Stimulated activated CD8-positive, alpha-beta memory T cell treated with anti-CD3 and anti-CD28 coated beads, Interleukin-2, amount 100 ng/mL, for 48 hours (primary cell): ENCODE measurements around the gene GOLGA6C.
"Not testable (repeated sequence)": the region's sequence is repeated elsewhere in the genome, so short reads cannot be mapped to it uniquely, and the experiment has no call there.

Experiments
- DNase-seq, 2 donors: peaks; one replicate each; pipeline ENCODE4 v3.0.0-alpha.2; 2020; ENCODE audit warnings: low read depth in 2 of 2

GOLGA6C gene, protein sequence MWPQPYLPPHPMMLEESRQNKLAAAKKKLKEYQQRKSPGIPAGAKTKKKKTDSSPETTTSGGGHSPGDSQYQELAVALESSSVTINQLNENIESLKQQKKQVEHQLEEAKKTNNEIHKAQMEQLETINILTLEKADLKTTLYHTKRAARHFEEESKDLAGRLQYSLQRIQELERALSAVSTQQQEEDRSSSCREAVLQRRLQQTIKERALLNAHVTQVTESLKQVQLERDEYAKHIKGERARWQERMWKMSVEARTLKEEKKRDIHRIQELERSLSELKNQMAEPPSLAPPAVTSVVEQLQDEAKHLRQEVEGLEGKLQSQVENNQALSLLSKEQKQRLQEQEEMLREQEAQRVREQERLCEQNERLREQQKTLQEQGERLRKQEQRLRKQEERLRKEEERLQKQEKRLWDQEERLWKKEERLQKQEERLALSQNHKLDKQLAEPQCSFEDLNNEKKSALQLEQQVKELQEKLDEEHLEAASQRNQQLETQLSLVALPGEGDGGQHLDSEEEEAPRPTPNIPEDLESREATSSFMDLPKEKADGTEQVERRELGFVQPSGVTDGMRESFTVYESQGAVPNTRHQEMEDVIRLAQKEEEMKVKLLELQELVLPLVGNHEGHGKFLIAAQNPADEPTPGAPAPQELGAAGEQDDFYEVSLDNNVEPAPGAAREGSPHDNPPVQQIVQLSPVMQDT

DNA sequence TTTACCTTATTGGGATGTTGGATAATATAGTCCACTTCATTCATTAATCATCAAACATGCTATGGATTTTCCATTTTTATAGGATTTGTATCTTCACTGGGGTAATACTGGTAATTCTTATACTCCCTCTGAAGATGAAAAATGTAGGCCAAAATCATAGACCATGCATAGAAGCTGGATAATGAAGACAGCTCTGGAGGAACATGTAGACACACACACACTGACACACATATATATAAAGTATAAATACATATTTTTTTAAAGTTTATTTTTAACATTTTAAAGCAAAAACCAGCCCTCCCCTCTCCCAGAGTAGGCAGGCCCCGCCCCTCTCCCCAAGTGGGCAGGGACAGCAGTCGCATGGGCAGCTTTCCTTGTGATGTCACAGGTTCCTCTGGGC lies at the start of gene GOLGA6C:
Gene GOLGA6C, plus strand, starts transcription at position 301 of the 400 bp plus-strand sequence. CDS start 265 bp downstream, outside the sequence.
- DNase-seq: not testable (repeated sequence)

DNA sequence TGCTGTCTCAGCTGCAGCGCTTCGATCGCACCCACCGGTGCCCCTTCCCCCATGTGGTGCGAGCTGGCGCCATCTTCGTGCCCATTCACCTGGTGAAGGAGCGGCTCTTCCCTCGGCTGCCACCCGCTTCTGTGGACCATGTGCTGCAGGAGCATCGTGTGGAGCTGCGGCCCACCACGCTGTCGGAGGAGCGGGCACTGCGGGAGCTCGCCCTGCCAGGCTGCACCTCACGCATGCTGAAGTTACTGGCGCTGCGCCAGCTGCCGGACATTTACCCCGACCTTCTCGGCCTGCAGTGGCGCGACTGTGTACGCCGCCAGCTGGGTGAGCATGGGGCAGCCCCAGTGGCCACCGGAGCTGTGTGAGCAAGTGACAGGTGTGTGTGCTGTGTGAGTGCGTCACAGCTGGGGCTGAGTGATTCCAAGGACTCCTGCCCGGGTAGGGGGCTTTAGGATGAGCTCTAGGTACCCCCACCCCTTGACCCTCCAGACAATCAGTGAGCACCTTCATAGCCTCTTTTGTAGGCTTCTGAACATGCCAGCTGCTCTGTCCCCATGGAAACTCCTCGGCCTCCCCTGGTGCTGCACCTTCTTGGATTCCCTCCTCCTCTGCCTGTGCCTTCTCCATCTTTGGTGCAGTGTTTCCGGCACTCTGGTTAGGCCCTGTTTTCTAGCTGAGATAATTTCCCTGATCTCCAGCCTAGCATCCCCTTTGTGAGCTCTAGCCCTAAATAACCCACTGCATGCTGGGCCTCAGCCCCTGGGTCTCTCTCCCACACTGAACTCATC lies 49.4 kb upstream of the GOLGA6C start:
- no peak for DNase-seq

DNA sequence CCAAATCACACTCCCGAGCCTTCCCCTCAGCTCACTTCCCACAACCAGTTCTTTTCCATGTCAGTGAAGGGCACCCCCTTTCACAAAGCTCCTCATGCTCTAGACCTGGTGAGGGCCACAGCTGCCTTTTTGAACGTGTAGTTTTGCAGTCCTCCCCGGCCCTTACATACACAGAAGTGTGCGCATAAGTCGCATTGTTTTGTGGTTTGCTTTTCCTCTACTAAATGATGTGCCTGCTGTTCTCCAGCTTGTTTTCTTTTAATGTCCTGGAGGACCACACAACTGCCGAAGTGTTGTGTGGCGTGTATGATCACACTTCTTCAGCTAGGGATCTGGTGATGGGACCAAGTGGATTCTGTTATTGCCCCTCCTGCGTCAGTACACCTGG lies 48.9 kb upstream of the GOLGA6C start:
- no peak for DNase-seq

DNA sequence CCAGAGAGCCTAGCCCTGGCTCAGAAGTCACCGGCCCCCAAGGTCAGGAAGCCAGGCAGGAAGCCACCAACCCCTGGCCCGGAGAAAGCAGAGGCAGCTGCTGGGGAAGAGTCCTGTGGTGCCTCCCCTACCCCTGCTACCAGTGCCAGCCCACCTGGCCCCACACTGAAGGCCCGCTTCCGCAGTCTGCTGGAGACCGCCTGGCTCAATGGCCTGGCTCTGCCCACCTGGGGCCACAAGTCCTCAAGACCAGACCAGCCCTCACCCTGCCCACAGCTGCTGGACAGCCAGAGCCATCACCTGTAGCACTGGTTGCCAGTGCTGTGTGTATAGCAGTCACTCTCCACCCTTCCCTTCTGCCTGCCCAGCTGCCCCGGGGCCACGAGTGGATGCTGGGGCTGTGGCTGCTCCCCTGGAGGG lies 47.3 kb upstream of the GOLGA6C start:
- DNase-seq: no peak

- DNase-seq: no peak
Observed at GRCh38 chr15:75211436-75212199, 46.5 kb upstream of the GOLGA6C start.

DNA sequence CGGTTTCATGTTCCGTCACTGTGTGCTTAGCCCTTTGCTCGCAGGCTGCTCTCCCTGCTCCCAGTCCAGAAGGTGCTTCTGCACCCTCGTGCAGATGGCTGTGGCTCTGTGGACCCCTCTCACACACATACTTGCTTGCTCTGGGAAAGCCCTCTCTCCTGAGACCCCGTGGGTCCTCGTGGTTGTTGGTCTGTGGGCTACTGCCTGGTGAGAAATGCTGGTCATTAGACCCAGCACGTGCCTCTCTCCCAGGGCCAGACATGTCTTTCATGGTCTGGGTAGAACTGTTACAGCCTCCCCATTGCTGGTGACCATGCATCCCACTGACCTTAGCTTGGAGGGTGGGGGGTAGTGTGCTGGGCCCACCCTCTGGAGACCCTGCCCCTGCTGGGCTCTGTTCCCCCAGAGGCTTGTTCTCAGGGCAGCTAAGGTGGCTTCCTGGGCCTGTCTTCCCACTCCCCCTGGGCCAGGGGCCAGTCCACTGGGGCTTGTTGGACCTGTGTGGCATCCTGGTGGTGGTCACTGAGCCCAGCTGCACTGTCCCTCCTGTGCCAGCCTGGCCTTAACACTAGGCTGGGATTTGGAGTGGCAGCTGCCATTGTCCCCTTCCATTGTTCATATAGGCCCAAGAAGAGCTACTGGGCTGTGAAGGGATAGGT lies 45.8 kb upstream of the GOLGA6C start:
- no peak for DNase-seq

DNA sequence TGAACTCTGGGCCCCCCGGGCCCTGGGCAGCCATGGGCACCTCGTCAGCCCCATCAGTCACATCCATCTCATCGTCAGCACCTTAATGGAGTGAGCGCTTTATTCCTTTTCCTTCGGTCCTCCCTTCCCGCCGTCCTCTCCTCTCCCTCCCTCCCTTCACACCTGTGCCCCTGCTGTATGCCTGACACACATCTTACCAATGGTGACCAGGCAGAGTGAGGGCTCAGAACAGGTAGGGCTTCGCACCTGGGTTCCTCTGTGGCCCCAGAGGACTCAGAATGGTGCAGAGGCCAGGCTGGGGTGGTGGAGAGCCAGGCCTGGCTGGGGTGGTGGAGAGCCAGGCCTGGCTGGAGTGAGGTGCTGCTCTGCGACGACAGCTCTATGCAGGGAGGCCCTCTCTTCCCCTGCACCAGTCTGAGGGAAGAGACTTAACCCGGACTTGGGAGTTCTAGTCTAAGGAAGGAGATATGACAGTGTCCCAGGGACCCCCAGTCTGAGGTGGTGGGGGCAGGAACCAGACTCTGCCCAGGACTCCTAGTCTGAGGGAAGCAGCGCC lies 44.8 kb upstream of the GOLGA6C start:
- no peak for DNase-seq

DNA sequence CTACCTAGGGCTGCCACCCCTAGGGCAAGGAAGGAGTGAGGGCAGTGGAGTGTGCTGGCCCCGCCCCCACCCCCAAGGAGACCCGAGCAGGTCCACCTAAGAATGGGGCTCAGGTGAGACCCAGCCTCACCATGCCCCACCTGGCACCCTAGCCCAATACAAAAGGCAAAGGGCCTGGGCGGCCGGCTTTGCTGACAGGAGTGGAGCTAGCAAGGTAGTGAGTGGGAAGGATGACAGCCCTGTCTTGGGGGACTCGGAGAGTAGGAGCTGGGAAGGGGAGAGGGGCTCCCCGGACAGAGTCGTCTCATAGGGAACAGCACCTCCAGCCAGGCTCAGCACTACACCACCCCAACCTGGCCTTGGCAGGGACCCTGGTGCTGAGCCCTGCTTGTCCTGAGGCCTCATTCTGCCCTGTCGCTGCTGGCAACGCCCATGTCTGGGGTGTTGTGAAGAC lies 44.3 kb upstream of the GOLGA6C start:
- no peak for DNase-seq

DNA sequence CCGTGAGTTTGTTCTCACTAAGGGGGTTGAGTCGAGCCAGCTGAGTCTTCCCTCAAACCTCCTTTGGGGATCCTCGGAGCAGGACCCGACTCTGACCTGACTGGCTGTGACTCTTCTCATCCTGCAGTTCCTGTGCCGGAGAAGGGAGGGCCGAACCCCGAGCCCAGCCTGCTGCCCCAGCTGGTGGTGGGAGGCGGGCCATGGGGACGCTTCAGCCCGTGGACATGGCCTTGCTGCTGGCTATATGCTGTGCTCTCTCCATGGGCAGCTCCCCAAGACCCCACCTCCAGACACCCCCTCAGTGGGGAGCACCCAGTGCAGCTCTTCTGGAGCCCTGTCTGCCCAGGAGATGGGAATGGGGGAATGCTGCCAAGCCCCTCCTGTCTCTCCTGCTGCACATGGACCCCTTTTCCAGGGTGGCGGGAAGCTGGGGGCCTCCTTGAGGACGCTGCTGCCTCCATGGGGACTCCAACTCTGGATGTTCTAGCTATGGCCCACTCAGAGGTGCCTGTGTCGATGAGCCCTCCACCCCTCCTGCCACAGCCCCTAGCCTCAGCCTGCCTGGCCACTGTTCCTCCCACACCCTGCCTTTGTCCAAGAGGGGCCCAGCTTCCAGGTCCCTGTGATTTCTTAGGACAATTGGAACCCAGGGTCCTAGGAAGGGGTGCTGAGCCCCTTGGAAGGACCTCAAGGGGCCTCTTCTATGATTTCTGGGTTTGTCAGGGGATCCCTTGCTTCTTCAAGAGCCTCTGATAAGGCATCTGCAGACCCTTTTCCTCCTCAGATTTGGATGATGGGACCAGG lies 43.6 kb upstream of the GOLGA6C start:
- no peak for DNase-seq

DNA sequence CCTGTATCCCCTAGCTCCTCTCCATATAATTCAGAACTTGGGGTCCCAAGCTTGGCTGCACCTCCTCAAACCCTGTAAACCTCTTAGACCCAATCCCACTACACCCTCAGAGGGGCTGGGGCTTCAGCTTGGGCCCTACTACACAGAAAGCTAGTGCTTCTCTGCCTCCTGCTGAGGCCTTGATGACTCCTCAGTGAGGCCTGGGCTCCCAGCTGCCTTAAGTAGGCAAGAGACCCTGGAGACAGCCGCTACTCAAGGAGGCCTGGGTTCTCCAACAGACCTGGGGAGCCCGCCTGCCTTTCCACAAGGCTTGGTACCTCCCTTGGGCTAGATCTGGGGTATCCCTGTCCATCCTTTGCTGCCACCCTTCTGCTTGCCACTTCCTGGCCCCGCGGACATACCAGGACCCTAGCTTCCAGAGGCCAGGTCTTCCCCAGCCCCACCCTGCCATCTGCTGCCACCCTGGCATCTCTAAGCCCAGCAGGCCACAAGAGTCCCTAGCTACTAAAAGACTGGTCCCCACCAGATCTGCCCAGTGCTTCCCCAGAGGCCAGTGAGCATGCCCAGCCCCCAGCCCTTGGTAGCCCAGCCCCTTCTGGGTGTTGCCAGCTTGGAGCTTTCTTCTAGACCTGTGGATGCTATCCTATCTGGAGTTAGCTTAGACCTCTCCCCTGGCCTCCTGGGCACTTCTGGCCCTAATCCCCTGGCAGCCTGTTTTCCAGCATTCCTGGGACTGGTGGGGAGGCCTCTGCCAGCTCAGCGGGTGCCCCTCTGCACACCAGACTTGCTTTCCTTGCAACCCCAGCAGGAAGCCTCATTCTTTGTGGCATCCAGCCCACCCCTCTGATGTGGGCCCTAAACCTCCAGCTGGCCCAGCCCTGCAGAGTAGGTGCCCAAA lies 42.8 kb upstream of the GOLGA6C start:
- DNase-seq: no peak

- DNase-seq: no peak
Observed at GRCh38 chr15:75217012-75217411, 41.1 kb upstream of the GOLGA6C start.

DNA sequence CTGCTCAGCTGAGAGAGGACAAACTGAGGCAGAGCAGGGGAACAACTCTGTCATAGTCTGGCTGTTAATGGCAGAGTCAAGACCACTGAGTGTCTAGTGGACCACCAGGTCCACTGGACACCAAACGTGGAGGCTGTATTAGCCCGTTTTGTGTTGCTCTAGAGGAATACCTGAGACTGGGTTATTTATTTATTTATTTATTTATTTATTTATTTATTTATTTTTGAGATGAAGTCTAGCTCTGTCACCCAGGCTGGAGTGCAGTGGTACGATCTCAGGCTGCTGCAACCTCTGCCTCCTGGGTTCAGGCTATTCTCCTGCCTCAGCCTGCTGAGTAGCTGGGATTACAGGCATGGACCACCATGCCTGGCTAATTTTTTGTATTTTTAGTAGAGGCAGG lies 40.6 kb upstream of the GOLGA6C start:
- DNase-seq: not testable (repeated sequence)

DNA sequence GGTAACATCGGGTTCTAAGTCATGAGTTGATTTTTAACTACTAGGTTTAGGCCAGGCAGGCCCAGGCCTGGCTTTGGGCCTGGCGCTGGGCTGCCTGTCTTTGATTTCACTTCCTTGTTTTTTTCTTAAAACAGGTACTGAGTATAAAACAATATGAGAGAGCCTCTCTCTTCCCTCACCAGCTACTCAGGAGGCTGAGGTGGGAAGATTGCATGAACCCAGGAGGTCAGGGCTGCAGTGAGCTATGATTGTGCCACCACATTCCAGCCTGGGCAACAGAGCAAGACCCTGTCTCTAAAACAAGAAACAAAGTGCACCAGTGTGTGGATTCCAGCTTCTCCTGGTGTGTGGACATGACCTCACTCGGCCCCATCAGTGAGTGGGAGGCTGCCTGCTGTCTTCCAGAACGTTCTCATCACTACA lies 38.6 kb upstream of the GOLGA6C start:
- DNase-seq: not testable (repeated sequence)

GRCh38 chr15:75223688-75224087 lies 34.4 kb upstream of the GOLGA6C start:
- DNase-seq: no peak

GRCh38 chr15:75224281-75224680 lies 33.9 kb upstream of the GOLGA6C start:
- no peak for DNase-seq

DNA sequence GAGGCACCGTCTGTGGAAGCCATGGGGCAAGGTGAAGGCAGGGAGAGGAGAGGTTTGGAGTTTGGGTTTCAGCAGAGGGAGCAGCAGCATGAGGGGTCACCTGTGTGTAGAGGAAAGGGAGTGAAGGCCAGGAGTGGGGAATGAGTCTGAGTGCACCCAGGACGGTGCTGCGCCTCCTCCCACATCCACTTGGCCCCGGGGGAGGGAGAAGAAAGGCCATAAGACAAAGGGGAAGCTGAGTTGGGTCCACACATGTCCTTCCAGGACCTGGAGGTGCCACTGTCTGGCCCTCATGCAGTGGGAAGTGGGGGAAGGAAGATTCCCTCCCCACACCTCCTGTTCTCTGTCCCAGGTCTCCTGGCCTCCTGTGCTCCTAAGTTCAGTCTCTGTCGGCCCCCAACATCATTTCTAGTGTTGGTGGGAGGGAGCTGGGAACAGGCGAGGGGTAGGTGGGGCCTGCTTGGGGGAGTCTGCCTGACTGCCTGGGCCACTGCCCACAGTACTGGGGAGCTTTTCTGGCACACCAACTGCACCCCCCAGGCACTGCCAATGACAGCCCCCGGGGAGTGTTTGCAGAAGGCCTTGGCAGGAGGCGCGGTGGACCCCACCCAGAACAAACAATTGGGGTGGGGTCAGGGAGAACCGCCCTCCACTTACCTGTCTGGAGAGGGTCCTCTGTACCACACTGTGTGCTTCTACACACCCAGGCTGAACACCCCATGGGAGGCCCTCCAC lies 32.9 kb upstream of the GOLGA6C start:
- DNase-seq: not testable (repeated sequence)

DNA sequence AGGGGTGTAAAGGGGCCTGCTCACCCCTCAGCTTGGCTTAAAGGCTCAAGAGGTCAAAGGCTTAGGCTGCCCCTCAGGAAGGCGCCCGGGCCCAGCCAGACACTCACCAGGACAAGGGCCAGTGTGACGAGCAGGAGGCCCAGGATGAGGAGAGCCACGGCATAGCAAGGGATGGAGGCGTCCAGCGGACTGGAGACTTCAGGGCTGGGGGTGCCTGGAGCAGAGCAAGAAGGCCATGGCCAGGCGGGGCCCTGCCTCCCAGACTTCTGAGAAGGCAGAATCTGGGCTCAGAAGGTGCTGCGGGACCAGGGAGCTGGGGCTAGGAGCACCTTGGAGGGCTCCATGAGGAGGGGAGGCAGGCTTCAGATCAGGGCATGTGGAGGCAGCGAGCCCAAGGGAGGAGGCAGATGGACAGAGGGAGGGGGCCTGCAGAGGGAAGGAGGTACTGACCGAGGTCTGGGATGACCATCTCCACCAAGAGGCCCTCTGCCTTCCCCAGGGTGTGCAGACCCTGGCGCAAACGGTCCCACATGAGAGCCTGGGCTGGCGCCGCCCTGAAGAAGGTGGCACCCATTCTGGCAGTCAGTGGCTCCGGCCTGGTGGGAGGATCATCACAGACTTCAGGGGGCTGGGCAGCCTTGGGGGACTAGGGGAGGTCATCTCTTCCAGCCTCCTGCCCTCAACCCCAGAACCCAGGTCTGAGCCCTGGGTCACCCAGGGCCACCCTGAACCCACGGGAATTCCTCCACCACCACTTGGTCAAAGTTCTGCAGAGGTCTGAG lies 32.0 kb upstream of the GOLGA6C start:
- DNase-seq: no peak
